WERI-Rb-1 (cell line): ENCODE measurements around the gene TINCR.

Experiments
- DNase-seq: peaks from one replicate; pipeline ENCODE4 v3.0.0-alpha.2; 2020
- H3K27ac ChIP-seq: fragments of 250-450 bp; sonication (Bioruptor Pico); 2 replicates; pipeline ENCODE4 v1.5.1; 2020; ENCODE audit warnings: mild to moderate bottlenecking, moderate library complexity
- H3K27me3 ChIP-seq: fragments of 250-450 bp; sonication (Bioruptor Pico); 2 replicates; pipeline ENCODE4 v1.5.1; 2021; ENCODE audit warnings: mild to moderate bottlenecking, low read depth, moderate library complexity; ENCODE audit not compliant: insufficient read depth, severe bottlenecking
- H3K36me3 ChIP-seq: fragments of 250-450 bp; sonication (Bioruptor Pico); 2 replicates; pipeline ENCODE4 v1.5.1; 2020; ENCODE audit warnings: mild to moderate bottlenecking, moderate library complexity
- H3K4me3 ChIP-seq: 2 replicates; pipeline ENCODE4 v1.5.1; 2011; ENCODE audit warnings: low read depth, mild to moderate bottlenecking, control low read depth, low read length
- H3K9me3 ChIP-seq: fragments of 250-450 bp; sonication (Bioruptor Pico); 2 replicates; pipeline ENCODE4 v1.5.1; 2021; ENCODE audit warnings: mild to moderate bottlenecking, moderate library complexity; ENCODE audit not compliant: severe bottlenecking
- TF ChIP-seq, protein P1 (sequence below): IDR thresholded peaks from 2 replicates; pipeline ENCODE4 v1.5.1; 2011; ENCODE audit warnings: low read depth, mild to moderate bottlenecking, control low read depth, inconsistent platforms, low read length

TINCR gene

GRCh38 chr19:5608291-5608690 is 40.5 kb upstream of the TINCR start:
- no peaks in the 10 kb centered on the region for H3K9me3 ChIP-seq
- no peak overlapping the region for H3K4me3 ChIP-seq
- no peaks in the 10 kb centered on the region for H3K27me3 ChIP-seq
- no peak for DNase-seq
- peaks cover 84% of the 10 kb centered on the region for H3K36me3 ChIP-seq
- TF ChIP-seq, protein P1, sequence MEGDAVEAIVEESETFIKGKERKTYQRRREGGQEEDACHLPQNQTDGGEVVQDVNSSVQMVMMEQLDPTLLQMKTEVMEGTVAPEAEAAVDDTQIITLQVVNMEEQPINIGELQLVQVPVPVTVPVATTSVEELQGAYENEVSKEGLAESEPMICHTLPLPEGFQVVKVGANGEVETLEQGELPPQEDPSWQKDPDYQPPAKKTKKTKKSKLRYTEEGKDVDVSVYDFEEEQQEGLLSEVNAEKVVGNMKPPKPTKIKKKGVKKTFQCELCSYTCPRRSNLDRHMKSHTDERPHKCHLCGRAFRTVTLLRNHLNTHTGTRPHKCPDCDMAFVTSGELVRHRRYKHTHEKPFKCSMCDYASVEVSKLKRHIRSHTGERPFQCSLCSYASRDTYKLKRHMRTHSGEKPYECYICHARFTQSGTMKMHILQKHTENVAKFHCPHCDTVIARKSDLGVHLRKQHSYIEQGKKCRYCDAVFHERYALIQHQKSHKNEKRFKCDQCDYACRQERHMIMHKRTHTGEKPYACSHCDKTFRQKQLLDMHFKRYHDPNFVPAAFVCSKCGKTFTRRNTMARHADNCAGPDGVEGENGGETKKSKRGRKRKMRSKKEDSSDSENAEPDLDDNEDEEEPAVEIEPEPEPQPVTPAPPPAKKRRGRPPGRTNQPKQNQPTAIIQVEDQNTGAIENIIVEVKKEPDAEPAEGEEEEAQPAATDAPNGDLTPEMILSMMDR: no peak
- no peak overlapping the region for H3K27ac ChIP-seq

GRCh38 chr19:5607318-5608275 is 39.8 kb upstream of the TINCR start:
- H3K27ac ChIP-seq: no peak overlapping the region
- H3K36me3 ChIP-seq: peaks cover 84% of the 10 kb centered on the region
- H3K9me3 ChIP-seq: no peaks in the 10 kb centered on the region
- no peaks in the 10 kb centered on the region for H3K27me3 ChIP-seq
- no peak for DNase-seq
- H3K4me3 ChIP-seq: no peak overlapping the region
- TF ChIP-seq, protein P1: no peak

GRCh38 chr19:5605362-5605761 is 37.6 kb upstream of the TINCR start:
- Histone ChIP-seq H3K36me3 (peaks cover 89% of the 10 kb centered on the region), H3K9me3 (no peaks in the 10 kb centered on the region), H3K27ac (no peak overlapping the region), H3K27me3 (no peaks in the 10 kb centered on the region), H3K4me3 (no peak overlapping the region)
- TF ChIP-seq, protein P1: no peak
- no peak for DNase-seq

GRCh38 chr19:5603626-5604025 is 35.9 kb upstream of the TINCR start:
- Histone ChIP-seq H3K9me3 (no peaks in the 10 kb centered on the region), H3K27me3 (no peaks in the 10 kb centered on the region), H3K36me3 (peaks cover 93% of the 10 kb centered on the region), H3K4me3 (no peak overlapping the region), H3K27ac (no peak overlapping the region)
- TF ChIP-seq, protein P1: no peak
- DNase-seq: no peak

DNA sequence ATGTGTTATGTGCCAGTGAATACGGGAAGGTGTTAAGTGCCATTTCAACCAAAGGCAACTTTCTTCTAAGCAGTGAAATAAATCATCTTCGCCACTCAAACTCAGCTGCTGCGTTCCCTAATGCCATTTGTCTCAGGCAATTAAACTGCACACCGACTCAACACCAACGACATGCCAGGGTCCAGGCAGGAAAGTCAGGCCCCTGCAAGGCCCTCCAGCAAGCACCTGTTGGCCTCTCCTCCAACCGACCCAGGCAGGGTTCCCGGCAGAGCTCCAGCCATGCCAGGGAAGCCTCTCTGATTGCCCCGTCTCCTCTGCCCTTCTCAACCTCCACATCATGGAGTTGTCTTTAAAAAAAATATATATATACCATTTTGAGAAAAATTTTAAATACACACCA is 33.0 kb upstream of the TINCR start:
- TF ChIP-seq, protein P1: no peak
- no peaks in the 10 kb centered on the region for H3K27me3 ChIP-seq
- no peaks in the 10 kb centered on the region for H3K9me3 ChIP-seq
- peaks cover 96% of the 10 kb centered on the region for H3K36me3 ChIP-seq
- no peak overlapping the region for H3K4me3 ChIP-seq
- DNase-seq: no peak
- H3K27ac ChIP-seq: no peak overlapping the region
